ENCODE results near the gene SYNE1.

DNA sequence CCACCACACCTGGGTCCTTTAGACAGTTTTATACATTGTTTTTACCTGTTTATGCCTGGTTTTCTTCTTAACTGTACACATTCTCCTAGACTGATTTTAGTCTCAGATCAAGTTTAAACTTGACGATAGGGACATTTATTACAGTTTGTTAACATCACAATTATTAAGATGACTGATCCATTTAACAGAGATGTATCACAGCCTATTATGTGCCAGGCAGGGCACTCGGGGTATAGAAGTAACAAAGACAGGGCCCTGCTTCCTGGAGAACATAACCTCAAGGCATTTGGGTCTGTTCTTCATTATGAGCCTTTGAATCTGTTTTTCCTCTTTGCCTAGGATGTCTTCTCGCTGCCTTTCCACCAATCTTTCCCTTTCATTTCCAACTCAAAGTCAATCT lies 449.2 kb downstream of the SYNE1 start:
- TF ChIP-seq, protein P1, sequence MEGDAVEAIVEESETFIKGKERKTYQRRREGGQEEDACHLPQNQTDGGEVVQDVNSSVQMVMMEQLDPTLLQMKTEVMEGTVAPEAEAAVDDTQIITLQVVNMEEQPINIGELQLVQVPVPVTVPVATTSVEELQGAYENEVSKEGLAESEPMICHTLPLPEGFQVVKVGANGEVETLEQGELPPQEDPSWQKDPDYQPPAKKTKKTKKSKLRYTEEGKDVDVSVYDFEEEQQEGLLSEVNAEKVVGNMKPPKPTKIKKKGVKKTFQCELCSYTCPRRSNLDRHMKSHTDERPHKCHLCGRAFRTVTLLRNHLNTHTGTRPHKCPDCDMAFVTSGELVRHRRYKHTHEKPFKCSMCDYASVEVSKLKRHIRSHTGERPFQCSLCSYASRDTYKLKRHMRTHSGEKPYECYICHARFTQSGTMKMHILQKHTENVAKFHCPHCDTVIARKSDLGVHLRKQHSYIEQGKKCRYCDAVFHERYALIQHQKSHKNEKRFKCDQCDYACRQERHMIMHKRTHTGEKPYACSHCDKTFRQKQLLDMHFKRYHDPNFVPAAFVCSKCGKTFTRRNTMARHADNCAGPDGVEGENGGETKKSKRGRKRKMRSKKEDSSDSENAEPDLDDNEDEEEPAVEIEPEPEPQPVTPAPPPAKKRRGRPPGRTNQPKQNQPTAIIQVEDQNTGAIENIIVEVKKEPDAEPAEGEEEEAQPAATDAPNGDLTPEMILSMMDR (IDR thresholded peaks at IDR 0.05) = no peak
- TF ChIP-seq POLR2A (IDR thresholded peaks at IDR 0.05) = no peak
